Measurements from ENCODE around the gene SMTNL1. TPM values are rescaled to one million over a fixed set of nuclear protein-coding genes. Genes with fewer than 3 reads are reported as not detected.

Gene SMTNL1, protein sequence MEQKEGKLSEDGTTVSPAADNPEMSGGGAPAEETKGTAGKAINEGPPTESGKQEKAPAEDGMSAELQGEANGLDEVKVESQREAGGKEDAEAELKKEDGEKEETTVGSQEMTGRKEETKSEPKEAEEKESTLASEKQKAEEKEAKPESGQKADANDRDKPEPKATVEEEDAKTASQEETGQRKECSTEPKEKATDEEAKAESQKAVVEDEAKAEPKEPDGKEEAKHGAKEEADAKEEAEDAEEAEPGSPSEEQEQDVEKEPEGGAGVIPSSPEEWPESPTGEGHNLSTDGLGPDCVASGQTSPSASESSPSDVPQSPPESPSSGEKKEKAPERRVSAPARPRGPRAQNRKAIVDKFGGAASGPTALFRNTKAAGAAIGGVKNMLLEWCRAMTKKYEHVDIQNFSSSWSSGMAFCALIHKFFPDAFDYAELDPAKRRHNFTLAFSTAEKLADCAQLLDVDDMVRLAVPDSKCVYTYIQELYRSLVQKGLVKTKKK
- not detected for total RNA-seq

- POLR2A ChIA-PET = no interaction called here
- no peaks in the 10 kb centered on the region for H3K9me3 Mint-ChIP-seq (ENCODE audit: insufficient read depth)
- ATAC-seq = no peak
Observed at GRCh38 chr11:57536947-57537619, at the start of gene SMTNL1. Gene SMTNL1 (plus strand): TSS chr11:57537595. CDS start chr11:57542643, 5,048 bp downstream.

DNA sequence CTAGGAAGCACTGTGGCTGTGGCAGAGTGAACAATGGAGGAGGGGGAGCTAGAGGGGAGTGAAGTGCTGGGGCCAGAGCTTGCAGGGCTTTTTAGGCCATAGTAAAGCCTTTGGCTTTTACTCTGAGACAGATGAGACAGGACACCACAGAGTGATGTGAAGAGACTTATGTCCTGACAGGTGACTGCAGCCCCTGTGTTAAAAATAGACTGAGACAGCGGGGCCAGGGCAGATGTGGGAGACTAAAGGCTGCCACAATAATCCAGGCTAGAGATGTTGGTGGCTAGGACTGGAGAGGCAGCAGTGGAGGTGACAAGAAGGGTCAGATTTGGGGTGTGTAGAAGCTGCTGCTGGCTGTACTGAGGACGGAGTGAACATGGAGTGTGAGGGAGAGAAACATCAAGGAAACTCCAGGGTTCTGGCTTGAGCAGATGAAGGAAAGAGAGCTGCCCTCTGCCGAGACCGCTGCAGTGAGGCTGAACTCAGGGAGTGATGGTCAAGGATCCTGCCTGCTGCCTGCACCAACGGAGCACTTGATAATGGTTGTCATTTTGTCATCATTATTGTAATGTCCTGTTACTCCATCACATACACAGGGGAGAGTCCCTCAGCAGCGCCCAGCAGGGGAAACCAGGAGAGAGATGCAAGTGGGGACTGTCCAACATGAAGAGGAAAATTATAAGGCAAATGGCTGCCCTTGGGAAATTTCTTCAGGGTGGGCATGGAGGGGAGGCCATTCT lies 49.3 kb upstream of the SMTNL1 start:
- H3K27me3 Mint-ChIP-seq (ENCODE audit: low read depth) = peaks cover 3% of the 10 kb centered on the region
- H3K4me1 Mint-ChIP-seq (ENCODE audit: low read depth) = peaks cover 4% of the 10 kb centered on the region
- H3K9me3 Mint-ChIP-seq (ENCODE audit: insufficient read depth) = no peaks in the 10 kb centered on the region
- no peak for ATAC-seq
- DNase-seq = no peak
- peaks cover 28% of the 10 kb centered on the region for H3K36me3 Mint-ChIP-seq (ENCODE audit: low read depth)
- peak overlapping the region; percentile 41 for H3K27ac Mint-ChIP-seq
- ChIA-PET CTCF (interaction anchor here (1.4 to 15.7 kb wide), 3 partner anchors 30 to 157 kb away, joined by 4 to 484 read pairs (median 13); partner anchors contain the start of gene TIMM10), POLR2A (no interaction called here)
- H3K4me3 Mint-ChIP-seq = no peak overlapping the region

More at GRCh38 chr11:57536947-57537619, at the start of gene SMTNL1:
- H3K4me3 Mint-ChIP-seq = no peak within 1 kb of the TSS
- no peaks in the 10 kb centered on the region for H3K27me3 Mint-ChIP-seq (ENCODE audit: low read depth)
- H3K36me3 Mint-ChIP-seq (ENCODE audit: low read depth) = peaks cover 12% of the 10 kb centered on the region
- no peak for DNase-seq
- CTCF ChIA-PET = interaction anchor here (0.7 kb wide), 1 partner anchor 78 kb away, joined by 3 read pairs; no protein-coding TSS in a partner anchor
- H3K27ac Mint-ChIP-seq = peak within 1 kb of the TSS; percentile 59
- H3K4me1 Mint-ChIP-seq (ENCODE audit: low read depth) = peaks cover 6% of the 10 kb centered on the region

- H3K36me3 Mint-ChIP-seq (ENCODE audit: low read depth) = peaks cover 26% of the 10 kb centered on the region
- CTCF ChIA-PET = interaction anchor here (1.1 to 15.7 kb wide), 13 partner anchors 7 to 154 kb away, joined by 3 to 484 read pairs (median 9); partner anchors contain the start of genes SLC43A1 and TIMM10
- no peaks in the 10 kb centered on the region for H3K9me3 Mint-ChIP-seq (ENCODE audit: insufficient read depth)
- H3K27ac Mint-ChIP-seq = no peak overlapping the region
- no peak for DNase-seq
- H3K27me3 Mint-ChIP-seq (ENCODE audit: low read depth) = no peaks in the 10 kb centered on the region
- POLR2A ChIA-PET = no interaction called here
- no peak overlapping the region for H3K4me3 Mint-ChIP-seq
- peaks cover 12% of the 10 kb centered on the region for H3K4me1 Mint-ChIP-seq (ENCODE audit: low read depth)
- ATAC-seq = no peak
Observed at GRCh38 chr11:57490456-57491248, 46.7 kb upstream of the SMTNL1 start.

DNA sequence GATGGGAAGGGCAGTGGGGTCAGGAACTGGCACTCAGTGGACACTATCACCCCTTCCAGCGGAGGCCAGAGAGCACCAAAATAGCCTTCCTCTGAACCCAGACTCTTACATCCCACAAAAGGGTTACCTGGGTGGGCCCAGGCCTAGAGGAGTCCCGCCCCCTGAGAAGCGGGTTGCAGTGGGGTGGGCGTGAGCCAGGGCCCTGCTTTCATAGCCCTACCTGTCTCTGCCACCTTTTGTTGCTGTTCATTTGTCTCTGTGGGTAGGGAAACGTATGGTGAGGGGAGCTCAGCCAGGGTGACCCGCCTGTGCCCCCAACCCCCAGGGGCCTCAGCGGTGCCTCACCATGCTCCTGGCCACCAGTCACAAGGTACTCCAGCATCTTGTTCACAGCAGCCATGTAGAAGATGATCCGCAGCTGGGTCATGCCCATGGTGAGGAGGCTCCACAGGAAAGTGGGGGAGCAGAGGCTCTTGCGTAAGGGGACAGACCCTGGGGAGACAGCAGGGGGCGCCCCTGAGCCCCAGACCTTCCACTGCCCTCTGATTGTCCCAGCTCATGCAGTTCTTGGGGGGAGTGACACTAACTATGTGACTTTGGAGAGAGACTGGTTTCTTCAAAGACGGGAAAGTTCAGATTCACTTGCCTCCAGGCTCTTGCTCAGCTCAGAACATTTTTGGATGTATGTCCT lies 45.9 kb upstream of the SMTNL1 start:
- CTCF ChIA-PET = interaction anchor here (0.6 to 15.7 kb wide), 17 partner anchors 8 to 153 kb away, joined by 3 to 484 read pairs (median 5); partner anchors contain the start of genes SLC43A1 and TIMM10
- Mint-ChIP-seq H3K4me1 (ENCODE audit: low read depth) (peaks cover 12% of the 10 kb centered on the region), H3K27ac (no peak overlapping the region), H3K27me3 (ENCODE audit: low read depth) (no peaks in the 10 kb centered on the region), H3K4me3 (no peak overlapping the region), H3K9me3 (ENCODE audit: insufficient read depth) (no peaks in the 10 kb centered on the region), H3K36me3 (ENCODE audit: low read depth) (peaks cover 29% of the 10 kb centered on the region)
- POLR2A ChIA-PET = interaction anchor here (0.5 to 0.7 kb wide), 3 partner anchors 24 to 55 kb away, joined by 3 to 4 read pairs (median 4); partner anchors contain the start of gene SLC43A1
- DNase-seq (peak; percentile 75), ATAC-seq (peak; percentile 77)

DNA sequence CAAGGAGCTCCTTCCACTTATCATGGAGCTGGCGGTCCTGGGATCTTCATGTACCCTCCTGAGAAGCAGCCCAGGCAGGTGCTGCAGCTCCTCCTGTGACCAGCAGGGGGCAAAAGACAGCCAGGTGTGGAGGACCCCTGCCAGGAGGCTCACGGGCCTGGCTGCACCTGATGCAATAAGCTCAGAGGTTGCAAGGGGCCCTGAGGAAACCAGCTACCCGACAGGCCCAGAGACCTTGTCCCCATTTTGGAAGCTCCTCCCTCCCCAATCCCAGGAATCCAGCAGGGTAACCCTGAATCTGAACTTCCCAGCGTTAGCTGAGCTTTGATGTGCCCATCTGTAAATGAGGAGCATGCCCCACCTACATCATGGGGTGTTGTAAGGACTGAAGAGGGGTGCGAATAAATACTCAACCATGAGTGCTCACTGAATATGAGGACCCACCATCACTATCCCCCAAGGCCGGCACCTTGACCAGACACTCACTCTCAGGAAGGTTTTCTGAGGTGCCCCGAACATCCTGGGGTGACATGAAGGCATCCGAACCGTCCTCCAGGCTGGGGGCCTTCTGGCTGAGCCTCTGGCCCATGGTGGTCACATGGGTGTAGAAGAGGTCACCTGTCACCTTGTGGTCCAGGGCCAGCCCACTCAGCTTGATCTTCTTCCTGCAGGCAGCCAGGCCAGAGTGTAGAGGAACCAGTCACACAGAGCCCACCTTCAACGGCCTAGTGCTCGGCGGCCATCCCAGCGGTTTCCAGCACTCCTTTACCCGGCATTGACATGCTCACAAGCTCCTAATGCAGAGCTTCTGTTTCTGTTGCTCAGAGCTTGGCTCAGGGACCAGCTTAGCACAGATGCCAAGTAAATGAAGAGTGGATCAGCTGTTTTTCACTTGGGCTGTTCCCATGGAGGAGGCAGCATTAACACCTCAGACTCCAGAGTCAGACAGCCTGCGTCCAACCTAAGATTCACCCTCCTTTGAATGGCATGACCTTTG lies 43.6 kb upstream of the SMTNL1 start:
- H3K4me3 Mint-ChIP-seq = no peak overlapping the region
- no peaks in the 10 kb centered on the region for H3K9me3 Mint-ChIP-seq (ENCODE audit: insufficient read depth)
- peaks cover 12% of the 10 kb centered on the region for H3K4me1 Mint-ChIP-seq (ENCODE audit: low read depth)
- ChIA-PET POLR2A (interaction anchor here (0.8 to 2.0 kb wide), 5 partner anchors 9 to 148 kb away, joined by 3 to 7 read pairs (median 4); partner anchors contain the start of gene UBE2L6), CTCF (interaction anchor here (0.7 to 15.7 kb wide), 51 partner anchors 9 to 337 kb away, joined by 3 to 484 read pairs (median 5); partner anchors contain the start of genes RTN4RL2, SLC43A1, TIMM10 and TNKS1BP1)
- H3K27ac Mint-ChIP-seq = peak overlapping the region; percentile 86
- ATAC-seq = peak; percentile 79
- peaks cover 25% of the 10 kb centered on the region for H3K36me3 Mint-ChIP-seq (ENCODE audit: low read depth)
- DNase-seq = peak; percentile 82
- no peaks in the 10 kb centered on the region for H3K27me3 Mint-ChIP-seq (ENCODE audit: low read depth)

DNA sequence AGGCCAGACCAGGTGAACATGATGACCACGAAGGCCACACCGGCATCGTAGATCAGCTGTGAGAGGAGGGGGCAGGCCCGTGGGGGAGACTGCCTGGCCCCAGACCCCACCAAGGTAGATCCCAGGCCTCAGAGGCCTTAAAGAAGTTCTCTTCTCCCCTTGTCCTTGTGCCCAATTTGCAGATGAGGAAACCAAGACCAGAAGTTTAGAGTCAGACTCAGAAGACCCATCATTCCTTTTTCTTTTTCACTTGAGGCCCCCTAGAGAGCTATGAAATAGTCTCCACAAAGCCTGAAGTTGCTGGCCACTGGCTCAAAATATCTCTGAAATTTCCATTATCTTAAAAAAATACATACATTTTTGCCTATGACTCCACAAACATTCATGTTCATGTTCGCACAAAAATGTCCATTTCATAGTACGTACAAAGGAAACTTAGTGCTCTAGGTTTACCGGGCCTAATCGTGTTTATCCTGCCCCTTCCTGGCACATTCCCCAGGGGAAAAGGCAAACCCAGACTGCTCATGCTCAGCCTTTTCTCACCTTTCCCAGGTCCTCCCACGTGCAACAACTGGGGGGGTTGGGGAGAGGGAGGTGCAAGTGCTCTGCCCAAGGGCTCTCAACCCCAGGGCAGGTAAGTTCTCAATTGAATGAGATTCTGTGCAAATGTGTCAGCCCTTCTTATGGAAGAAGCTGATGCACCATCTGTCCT lies 41.1 kb upstream of the SMTNL1 start:
- ATAC-seq (no peak), DNase-seq (no peak)
- CTCF ChIA-PET = interaction anchor here (1.0 to 15.7 kb wide), 7 partner anchors 12 to 148 kb away, joined by 3 to 484 read pairs (median 3); partner anchors contain the start of genes SLC43A1 and TIMM10
- no peaks in the 10 kb centered on the region for H3K27me3 Mint-ChIP-seq (ENCODE audit: low read depth)
- H3K36me3 Mint-ChIP-seq (ENCODE audit: low read depth) = peaks cover 29% of the 10 kb centered on the region
- peaks cover 12% of the 10 kb centered on the region for H3K4me1 Mint-ChIP-seq (ENCODE audit: low read depth)
- no peak overlapping the region for H3K27ac Mint-ChIP-seq
- POLR2A ChIA-PET = no interaction called here
- H3K9me3 Mint-ChIP-seq (ENCODE audit: insufficient read depth) = no peaks in the 10 kb centered on the region
- no peak overlapping the region for H3K4me3 Mint-ChIP-seq

DNA sequence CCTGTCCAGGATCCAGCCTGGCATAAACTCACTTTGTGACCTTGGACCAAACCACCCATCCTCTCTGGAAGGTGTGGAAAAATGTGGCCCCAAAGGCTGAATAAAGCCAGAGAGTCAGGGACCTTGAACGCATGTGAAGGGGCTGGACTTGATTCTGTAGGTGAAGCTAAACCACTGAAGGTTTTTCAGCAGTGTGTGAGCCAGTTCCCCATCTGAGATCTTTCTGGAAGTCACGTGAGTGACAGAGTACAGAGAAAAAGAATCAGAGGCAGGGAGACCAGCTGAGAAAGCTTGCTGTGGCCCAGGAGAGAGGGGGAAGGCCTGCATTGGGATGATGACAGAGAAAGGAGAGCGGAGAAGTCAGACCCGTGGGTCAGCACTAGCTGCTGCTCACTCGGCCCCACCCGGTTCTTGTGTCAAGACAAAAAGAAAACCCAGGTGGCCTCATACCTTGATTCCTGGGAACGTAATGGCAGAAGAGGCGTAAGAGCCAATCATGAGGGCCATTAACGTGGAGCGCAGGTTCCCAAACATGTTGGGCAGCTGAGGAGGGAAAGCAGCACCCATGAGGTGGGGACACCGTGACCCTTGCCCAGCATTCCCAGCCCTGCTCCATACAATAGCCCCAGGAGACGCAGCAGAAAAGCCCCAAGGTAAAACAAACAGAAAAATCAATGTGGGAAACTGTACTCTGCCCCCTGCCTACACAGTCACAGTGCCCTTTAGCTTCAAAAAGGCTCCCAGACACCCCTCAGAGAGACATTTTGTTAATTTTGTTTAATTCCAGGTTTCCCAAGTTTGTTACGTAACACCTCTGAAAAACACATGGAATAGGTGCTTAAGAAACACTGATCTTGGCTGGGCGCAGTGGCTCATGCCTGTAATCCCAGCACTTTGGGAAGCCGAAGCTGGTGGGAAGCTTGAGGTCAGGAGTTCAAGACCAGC lies 39.8 kb upstream of the SMTNL1 start:
- H3K4me1 Mint-ChIP-seq (ENCODE audit: low read depth) = peaks cover 12% of the 10 kb centered on the region
- ATAC-seq (no peak), DNase-seq (no peak)
- no peaks in the 10 kb centered on the region for H3K9me3 Mint-ChIP-seq (ENCODE audit: insufficient read depth)
- no peak overlapping the region for H3K27ac Mint-ChIP-seq
- peaks cover 29% of the 10 kb centered on the region for H3K36me3 Mint-ChIP-seq (ENCODE audit: low read depth)
- H3K27me3 Mint-ChIP-seq (ENCODE audit: low read depth) = no peaks in the 10 kb centered on the region
- POLR2A ChIA-PET = no interaction called here
- H3K4me3 Mint-ChIP-seq = no peak overlapping the region
- CTCF ChIA-PET = interaction anchor here (1.2 to 15.7 kb wide), 5 partner anchors 17 to 143 kb away, joined by 3 to 484 read pairs (median 5); partner anchors contain the start of genes SLC43A1 and TIMM10

DNA sequence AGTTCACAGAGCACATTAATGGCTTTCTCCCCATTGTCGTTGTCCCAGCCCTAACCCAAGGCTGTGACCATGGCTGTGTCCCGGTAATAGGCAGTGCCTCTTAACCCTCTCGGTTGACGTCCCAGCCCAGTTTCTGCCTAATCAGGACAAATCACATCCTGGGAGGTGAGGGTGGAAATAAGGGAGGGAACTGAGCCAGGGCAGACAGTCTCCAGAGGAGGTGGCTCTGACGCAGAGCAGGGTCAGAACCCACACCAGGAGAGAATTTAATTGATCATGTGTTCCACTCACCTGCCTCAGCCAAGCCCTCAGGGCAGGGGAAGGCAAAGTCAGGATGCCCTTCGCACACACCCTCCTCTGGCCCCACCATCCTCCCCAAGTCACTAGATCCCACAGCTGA lies 38.9 kb upstream of the SMTNL1 start:
- CTCF ChIA-PET = interaction anchor here (8.1 to 15.7 kb wide), 2 partner anchors 18 to 28 kb away, joined by 152 to 484 read pairs; partner anchors contain the start of genes SLC43A1 and TIMM10
- no peak for ATAC-seq
- Mint-ChIP-seq H3K27ac (no peak overlapping the region), H3K4me3 (no peak overlapping the region), H3K4me1 (ENCODE audit: low read depth) (peaks cover 6% of the 10 kb centered on the region), H3K27me3 (ENCODE audit: low read depth) (no peaks in the 10 kb centered on the region), H3K9me3 (ENCODE audit: insufficient read depth) (no peaks in the 10 kb centered on the region), H3K36me3 (ENCODE audit: low read depth) (peaks cover 30% of the 10 kb centered on the region)
- no peak for DNase-seq
- POLR2A ChIA-PET = no interaction called here

Data from activated CD8-positive, alpha-beta T cell treated with anti-CD3 and anti-CD28 coated beads, Interleukin-2, amount 10 ng/mL, durations not matched to agents 7 days and 5 days (primary cell).